T-cell (primary cell): ENCODE data around the gene SATB2. TPM values are rescaled to one million over a fixed set of nuclear protein-coding genes. Genes with fewer than 3 reads are reported as not detected.

Source experiments
- ATAC-seq, 4 experiments: fragments of 200-7000 bp in 3 of 4; fragments of 150-1000 bp in 1 of 4; cut with Tn5 transposase; replicated peaks in 1 of 4; 1 replicate in 3 of 4; 2 replicates in 1 of 4; pipeline ENCODE4 v1.10.0; 2021; ENCODE audit warnings: moderate library complexity in 3 of 4, mild to moderate bottlenecking in 2 of 4, moderate number of reproducible peaks in 1 of 4
- CTCF ChIA-PET, 2 donors: fragments of 300-600 bp; sonication (Branson Sonifier 250); formaldehyde crosslinking; loops; one replicate each; lab custom pipeline; 2022; ENCODE audit warnings: antibody characterized with exemption in 2 of 2; lab: Charles Lee
- POLR2A ChIA-PET, 2 donors: fragments of 300-600 bp; sonication (Branson Sonifier 250); formaldehyde crosslinking; loops; one replicate each; lab custom pipeline; 2022; ENCODE audit warnings: antibody characterized with exemption in 2 of 2; lab: Charles Lee
- DNase-seq, 35 experiments: peaks; one replicate each; pipeline versions ENCODE4 v3.0.0 to v3.0.0-alpha.2; 2013 to 2023
- H3K27ac ChIP-seq: one replicate; pipeline ENCODE4 v1.5.1; 2013; ENCODE audit warnings: low read length
- H3K27me3 ChIP-seq, 2 experiments: replicated peaks in 1 of 2; 1 replicate in 1 of 2; 2 replicates in 1 of 2; pipeline versions ENCODE4 v1.6.1 to v1.7.0; 2013; ENCODE audit warnings: low read length in 1 of 2, mixed read lengths in 1 of 2; ENCODE audit not compliant: control insufficient read depth in 2 of 2, insufficient read depth in 2 of 2; ENCODE audit errors: extremely low read depth in 1 of 2
- H3K36me3 ChIP-seq, 2 donors: 1 replicate in 1 of 2; 2 replicates in 1 of 2; pipeline versions ENCODE4 v1.6.1 to v1.7.0; 2013; ENCODE audit warnings: low read length in 1 of 2; ENCODE audit not compliant: control insufficient read depth in 2 of 2, insufficient read depth in 1 of 2; ENCODE audit errors: extremely low read depth in 1 of 2
- H3K4me1 ChIP-seq, 2 experiments: 1 replicate in 1 of 2; 2 replicates in 1 of 2; pipeline versions ENCODE4 v1.6.1 to v1.7.0; 2013; ENCODE audit warnings: low read length in 2 of 2, mixed read lengths in 1 of 2; ENCODE audit not compliant: insufficient read depth in 2 of 2, control insufficient read depth in 1 of 2; ENCODE audit errors: extremely low read depth in 1 of 2
- H3K4me3 ChIP-seq, 2 donors: 1 replicate in 1 of 2; 2 replicates in 1 of 2; pipeline versions ENCODE4 v1.5.1 to v1.7.0; 2013; ENCODE audit warnings: mild to moderate bottlenecking in 2 of 2, low read length in 1 of 2, moderate library complexity in 1 of 2; ENCODE audit not compliant: control insufficient read depth in 1 of 2; ENCODE audit errors: extremely low read depth in 1 of 2
- H3K9me3 ChIP-seq: 2 replicates; pipeline ENCODE4 v1.7.0; 2013
- H3K27ac Mint-ChIP-seq, 2 donors: one replicate each; pipeline ENCODE4 v1.8.0; 2020 to 2021; ENCODE audit warnings: mild to moderate bottlenecking in 2 of 2, mixed read lengths in 2 of 2
- H3K27me3 Mint-ChIP-seq, 2 donors: one replicate each; pipeline ENCODE4 v1.8.0; 2021 to 2022; ENCODE audit warnings: mixed read lengths in 2 of 2
- H3K36me3 Mint-ChIP-seq: one replicate; pipeline ENCODE4 v1.8.0; 2021; ENCODE audit warnings: mixed read lengths
- H3K4me1 Mint-ChIP-seq, 3 donors: one replicate each; pipeline ENCODE4 v1.8.0; 2020 to 2022; ENCODE audit warnings: mixed read lengths in 3 of 3, mild to moderate bottlenecking in 1 of 3
- H3K4me3 Mint-ChIP-seq, 3 donors: one replicate each; pipeline ENCODE4 v1.8.0; 2020 to 2022; ENCODE audit warnings: mild to moderate bottlenecking in 3 of 3, mixed read lengths in 3 of 3, moderate library complexity in 3 of 3
- H3K9me3 Mint-ChIP-seq, 3 donors: one replicate each; pipeline ENCODE4 v1.8.0; 2020 to 2022; ENCODE audit warnings: mixed read lengths in 3 of 3
- WGBS: methylation state at CpG from one replicate; pipeline ENCODE4 v1.1.5; 2013; ENCODE audit warnings: missing lambda C conversion rate; ENCODE audit not compliant: insufficient coverage; 5-methylcytosine and 5-hydroxymethylcytosine counted together
- total RNA-seq, 35 experiments: library from RNA in 6 of 35; stranded (reverse) in 6 of 35; fragments of 120-200 nt in 1 of 35; gene quantifications; one replicate each; pipeline versions ENCODE4 v1.2.1 to v1.2.4 and lab custom pipeline; 2013 to 2026

The SATB2 gene
- total RNA-seq, 5 donors from 2014 or later (not counting 1 experiment from before 2014, with no cell fraction given) = 0.15 to 0.54 (median 0.23) TPM

DNA sequence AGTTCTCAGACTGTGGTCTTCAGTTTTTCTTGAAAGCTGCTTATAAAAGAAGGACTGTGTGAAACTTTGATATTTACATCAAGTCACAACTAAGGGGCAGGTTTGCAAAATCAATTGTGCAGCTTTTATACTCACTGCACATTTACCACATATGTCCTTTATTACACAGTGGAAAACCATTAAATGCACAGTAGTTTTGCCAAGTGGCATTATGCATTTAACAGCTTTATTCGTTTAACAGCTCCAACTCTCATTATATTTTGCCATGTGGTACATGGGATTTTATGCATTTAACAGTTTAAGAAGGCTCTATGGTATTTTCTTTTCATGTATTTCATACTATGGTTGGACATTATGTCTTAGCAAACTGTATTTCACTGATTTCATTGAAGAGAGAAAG, 135.6 kb downstream of the SATB2 start:
- no peak overlapping the region for H3K27ac Mint-ChIP-seq
- no peaks in the 10 kb centered on the region for H3K36me3 ChIP-seq
- WGBS = no CpG with 5 or more reads among the region's 1 CpG
- H3K9me3 ChIP-seq = no peaks in the 10 kb centered on the region
- no peak overlapping the region for H3K27ac ChIP-seq
- H3K27me3 Mint-ChIP-seq = peaks cover 0 to 3% of the 10 kb centered on the region in 2 donors
- no peaks in the 10 kb centered on the region for H3K4me1 Mint-ChIP-seq
- H3K4me3 Mint-ChIP-seq = no peak overlapping the region
- DNase-seq (no peak), ATAC-seq (no peak)
- H3K9me3 Mint-ChIP-seq = no peaks in the 10 kb centered on the region
- no peaks in the 10 kb centered on the region for H3K36me3 Mint-ChIP-seq
- peaks cover 0 to 2% of the 10 kb centered on the region in 2 experiments for H3K27me3 ChIP-seq
- H3K4me3 ChIP-seq = no peak overlapping the region
- H3K4me1 ChIP-seq = no peaks in the 10 kb centered on the region
- ChIA-PET CTCF (no interaction called here), POLR2A (no interaction called here)

GRCh38 chr2:199317646-199318045, 140.1 kb downstream of the SATB2 start:
- Mint-ChIP-seq H3K27ac (no peak overlapping the region), H3K4me3 (no peak overlapping the region), H3K4me1 (no peaks in the 10 kb centered on the region), H3K36me3 (no peaks in the 10 kb centered on the region), H3K27me3 (peaks cover 0 to 3% of the 10 kb centered on the region in 2 donors), H3K9me3 (peaks cover 0 to 3% (median 0%) of the 10 kb centered on the region in 3 donors)
- Histone ChIP-seq H3K27me3 (no peaks in the 10 kb centered on the region), H3K4me1 (no peaks in the 10 kb centered on the region), H3K36me3 (no peaks in the 10 kb centered on the region), H3K4me3 (no peak overlapping the region), H3K27ac (no peak overlapping the region), H3K9me3 (no peaks in the 10 kb centered on the region)
- no CpG with 5 or more reads among the region's 5 CpGs for WGBS
- POLR2A ChIA-PET = no interaction called here
- ATAC-seq = no peak
- no peak for DNase-seq
- CTCF ChIA-PET = no interaction called here

- no peak overlapping the region for H3K27ac Mint-ChIP-seq
- DNase-seq (no peak), ATAC-seq (no peak)
- peaks cover 0 to 3% (median 0%) of the 10 kb centered on the region in 3 donors for H3K9me3 Mint-ChIP-seq
- Histone ChIP-seq H3K27me3 (no peaks in the 10 kb centered on the region), H3K4me1 (no peaks in the 10 kb centered on the region), H3K4me3 (no peak overlapping the region), H3K9me3 (no peaks in the 10 kb centered on the region), H3K27ac (no peak overlapping the region), H3K36me3 (no peaks in the 10 kb centered on the region)
- H3K36me3 Mint-ChIP-seq = no peaks in the 10 kb centered on the region
- WGBS = 80% methylated on average over 1 of the region's 3 CpGs
- POLR2A ChIA-PET = no interaction called here
- no peaks in the 10 kb centered on the region for H3K4me1 Mint-ChIP-seq
- peaks cover 0 to 3% of the 10 kb centered on the region in 2 donors for H3K27me3 Mint-ChIP-seq
- CTCF ChIA-PET = no interaction called here
- H3K4me3 Mint-ChIP-seq = no peak overlapping the region
These were observed 140.9 kb downstream of the SATB2 start for GRCh38 chr2:199316851-199317250.

DNA sequence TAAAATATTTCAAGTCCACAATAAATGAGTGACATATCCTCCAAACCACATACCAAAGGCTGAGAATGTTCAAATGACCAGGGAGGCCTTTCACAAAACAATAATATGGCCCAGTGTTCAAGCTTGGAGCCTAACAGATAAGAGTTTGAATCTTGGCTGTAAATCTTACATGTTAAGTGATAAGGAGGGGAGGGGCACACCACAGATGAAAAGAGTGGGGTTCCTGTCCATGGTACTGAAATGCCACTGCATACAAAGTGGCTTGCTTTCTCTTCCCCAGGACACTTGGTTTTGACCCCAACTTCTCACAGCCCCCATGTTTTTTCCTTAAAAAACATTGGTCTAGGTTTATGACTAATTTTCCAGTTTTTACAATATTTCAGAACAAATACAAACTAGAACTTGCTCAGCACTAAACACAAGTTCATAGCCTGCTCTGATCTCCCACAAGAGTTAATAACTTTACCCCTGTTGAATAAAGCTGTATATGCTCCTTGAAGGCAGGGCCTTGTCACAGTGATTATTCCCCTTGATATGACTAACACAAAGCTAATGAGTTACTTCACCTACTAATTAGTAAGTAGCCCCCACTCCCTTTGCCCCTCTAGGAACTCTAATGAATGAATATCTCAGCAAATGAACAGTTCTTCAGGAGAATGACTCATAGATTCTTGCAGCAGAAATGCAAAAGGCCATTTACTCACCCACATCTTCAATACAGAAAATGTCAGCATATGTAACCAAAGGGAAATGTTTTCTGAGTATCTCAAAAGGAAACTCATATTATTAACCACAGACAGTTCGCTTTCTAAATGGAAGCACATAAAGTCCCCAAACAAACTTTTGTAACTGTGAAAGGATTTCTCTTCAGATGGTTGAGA, 142.2 kb downstream of the SATB2 start:
- no peak for ATAC-seq

DNA sequence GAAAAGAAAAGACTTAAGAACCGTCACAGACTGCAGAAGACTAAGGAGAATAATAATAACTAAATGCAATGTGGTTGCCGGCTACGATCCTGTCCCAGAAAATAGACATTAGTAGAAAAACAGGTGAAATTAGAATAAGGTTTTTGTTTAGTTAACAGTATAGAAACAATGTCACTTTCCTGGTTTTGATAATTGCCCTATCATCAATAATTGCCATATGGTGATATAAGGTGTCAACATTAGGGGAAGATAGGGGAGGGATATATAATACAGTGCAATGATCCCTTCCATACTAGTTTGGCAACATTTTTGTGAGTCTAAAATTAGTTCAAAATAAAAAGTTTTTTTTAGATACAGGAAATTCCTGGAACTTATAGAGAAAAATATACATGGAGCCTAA, 144.8 kb downstream of the SATB2 start:
- DNase-seq (no peak), ATAC-seq (no peak)
- Histone ChIP-seq H3K9me3 (no peaks in the 10 kb centered on the region), H3K27me3 (no peaks in the 10 kb centered on the region), H3K4me1 (no peaks in the 10 kb centered on the region), H3K27ac (no peak overlapping the region), H3K4me3 (no peak overlapping the region), H3K36me3 (no peaks in the 10 kb centered on the region)
- Mint-ChIP-seq H3K4me3 (no peak overlapping the region), H3K27me3 (no peaks in the 10 kb centered on the region), H3K36me3 (no peaks in the 10 kb centered on the region), H3K27ac (no peak overlapping the region), H3K9me3 (peaks cover 0 to 3% (median 0%) of the 10 kb centered on the region in 3 donors), H3K4me1 (no peaks in the 10 kb centered on the region)
- ChIA-PET POLR2A (no interaction called here), CTCF (no interaction called here)
- WGBS = no CpG with 5 or more reads among the region's 3 CpGs

More for the DNA sequence above, 142.2 kb downstream of the SATB2 start:
- Mint-ChIP-seq H3K9me3 (peaks cover 0 to 3% (median 0%) of the 10 kb centered on the region in 3 donors), H3K4me3 (no peak overlapping the region), H3K4me1 (no peaks in the 10 kb centered on the region), H3K27ac (no peak overlapping the region), H3K36me3 (no peaks in the 10 kb centered on the region), H3K27me3 (peaks cover 0 to 3% of the 10 kb centered on the region in 2 donors)
- no peak overlapping the region for H3K4me3 ChIP-seq
- no peak overlapping the region for H3K27ac ChIP-seq
- POLR2A ChIA-PET = interaction anchor here in 1 of 2 donors (0.7 kb wide), 1 partner anchor 720 kb away, joined by 3 read pairs; no protein-coding TSS in a partner anchor
- H3K9me3 ChIP-seq = no peaks in the 10 kb centered on the region
- H3K27me3 ChIP-seq = no peaks in the 10 kb centered on the region
- CTCF ChIA-PET = interaction anchor here in 1 of 2 donors (0.6 kb wide), 2 partner anchors 13 to 1257 kb away, joined by 3 to 4 read pairs; no protein-coding TSS in a partner anchor
- peak in 1 of 35 experiments; percentile 1 for DNase-seq
- no peaks in the 10 kb centered on the region for H3K4me1 ChIP-seq
- no CpG with 5 or more reads among the region's 1 CpG for WGBS
- no peaks in the 10 kb centered on the region for H3K36me3 ChIP-seq

- H3K27ac ChIP-seq = no peak overlapping the region
- no peaks in the 10 kb centered on the region for H3K4me1 ChIP-seq
- Mint-ChIP-seq H3K9me3 (peaks cover 0 to 3% (median 0%) of the 10 kb centered on the region in 3 donors), H3K36me3 (no peaks in the 10 kb centered on the region), H3K27ac (no peak overlapping the region), H3K4me1 (no peaks in the 10 kb centered on the region), H3K27me3 (no peaks in the 10 kb centered on the region), H3K4me3 (no peak overlapping the region)
- WGBS = 100% methylated on average over 2 of the region's 7 CpGs
- ChIA-PET POLR2A (no interaction called here), CTCF (no interaction called here)
- H3K27me3 ChIP-seq = no peaks in the 10 kb centered on the region
- no peaks in the 10 kb centered on the region for H3K9me3 ChIP-seq
- H3K4me3 ChIP-seq = no peak overlapping the region
- DNase-seq (no peak), ATAC-seq (no peak)
- H3K36me3 ChIP-seq = no peaks in the 10 kb centered on the region
These were observed 146.8 kb downstream of the SATB2 start for GRCh38 chr2:199310771-199311585.
